CD4-positive, alpha-beta T cell treated with Interleukin-21 for 1 hour (primary cell): Measurements from ENCODE around the gene GRIFIN.

Experiments used
- DNase-seq: peaks from one replicate; pipeline ENCODE4 v3.0.0-alpha.2; 2020

Gene GRIFIN

DNA sequence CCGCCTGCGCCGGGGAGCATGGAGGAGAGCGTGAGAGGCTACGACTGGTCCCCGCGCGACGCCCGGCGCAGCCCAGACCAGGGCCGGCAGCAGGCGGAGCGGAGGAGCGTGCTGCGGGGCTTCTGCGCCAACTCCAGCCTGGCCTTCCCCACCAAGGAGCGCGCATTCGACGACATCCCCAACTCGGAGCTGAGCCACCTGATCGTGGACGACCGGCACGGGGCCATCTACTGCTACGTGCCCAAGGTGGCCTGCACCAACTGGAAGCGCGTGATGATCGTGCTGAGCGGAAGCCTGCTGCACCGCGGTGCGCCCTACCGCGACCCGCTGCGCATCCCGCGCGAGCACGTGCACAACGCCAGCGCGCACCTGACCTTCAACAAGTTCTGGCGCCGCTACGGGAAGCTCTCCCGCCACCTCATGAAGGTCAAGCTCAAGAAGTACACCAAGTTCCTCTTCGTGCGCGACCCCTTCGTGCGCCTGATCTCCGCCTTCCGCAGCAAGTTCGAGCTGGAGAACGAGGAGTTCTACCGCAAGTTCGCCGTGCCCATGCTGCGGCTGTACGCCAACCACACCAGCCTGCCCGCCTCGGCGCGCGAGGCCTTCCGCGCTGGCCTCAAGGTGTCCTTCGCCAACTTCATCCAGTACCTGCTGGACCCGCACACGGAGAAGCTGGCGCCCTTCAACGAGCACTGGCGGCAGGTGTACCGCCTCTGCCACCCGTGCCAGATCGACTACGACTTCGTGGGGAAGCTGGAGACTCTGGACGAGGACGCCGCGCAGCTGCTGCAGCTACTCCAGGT lies 43.1 kb downstream of the GRIFIN start:
- DNase-seq, result no peak

DNA sequence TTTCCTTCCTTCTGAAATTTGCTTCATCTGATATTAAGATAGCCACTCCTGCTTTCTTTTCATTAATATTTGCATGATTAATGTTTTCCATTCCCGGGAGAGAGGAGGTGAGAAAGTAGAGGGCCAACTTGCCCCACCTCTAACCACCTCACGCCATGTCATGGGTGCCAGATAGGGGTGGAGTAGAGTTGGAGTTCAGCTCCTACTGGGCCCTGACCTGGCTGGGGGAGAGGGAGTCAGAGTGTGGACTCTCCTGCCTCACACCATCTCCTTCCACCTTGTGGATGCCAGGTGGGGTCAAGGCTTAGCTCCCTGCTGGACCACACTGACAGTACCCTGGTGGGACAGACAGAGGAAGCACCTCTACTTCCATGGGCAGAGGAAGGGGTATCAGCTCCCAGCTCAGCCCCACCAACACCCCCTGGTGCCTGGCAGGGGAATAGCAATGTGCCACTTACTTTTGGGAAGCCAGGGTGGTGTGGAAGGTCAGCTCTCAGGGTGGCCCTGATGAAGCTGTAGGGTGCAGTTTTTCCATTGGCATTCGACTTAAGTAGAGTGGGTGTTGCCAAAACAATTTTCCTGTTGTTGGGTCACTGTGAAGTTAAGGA lies 44.8 kb downstream of the GRIFIN start:
- peak; percentile 50 for DNase-seq

GRCh38 chr7:2425749-2426148 lies 50.4 kb downstream of the GRIFIN start:
- no peak for DNase-seq
